ENCODE results near the gene PAPPA2. TPM values are rescaled to one million over a fixed set of nuclear protein-coding genes. Genes with fewer than 3 reads are reported as not detected.

PAPPA2 gene
- total RNA-seq, 2 experiments from 2014 or later: 0.19 TPM; not detected in 1

GRCh38 chr1:176602388-176603004, 139.5 kb downstream of the PAPPA2 start:
- no peak for DNase-seq (ENCODE audit: low spot score)
- no peaks in the 10 kb centered on the region for H3K4me1 ChIP-seq (ENCODE audit: insufficient read depth, low read length, poor library complexity, severe bottlenecking)
- no peaks in the 10 kb centered on the region for H3K36me3 ChIP-seq (ENCODE audit: insufficient read depth, low read length)
- no TSS peak for BruUV-seq (replicated peaks)
- no peaks in the 10 kb centered on the region for H3K9me3 ChIP-seq (ENCODE audit: low read length)
- TF ChIP-seq EZH2phosphoT487 (IDR thresholded peaks at IDR 0.05; ENCODE audit: borderline replicate concordance, low read depth, low read length) (no peak), CTCF (conservative IDR thresholded peaks at IDR 0.05; ENCODE audit: low read length) (no peak)
- H3K27ac ChIP-seq (ENCODE audit: low read depth, low read length, poor library complexity, severe bottlenecking): no peak overlapping the region
- H3K79me2 ChIP-seq (ENCODE audit: insufficient read depth, low read depth, low read length): no peaks in the 10 kb centered on the region
- no peaks in the 10 kb centered on the region for H4K20me1 ChIP-seq (ENCODE audit: insufficient read depth, low read length)
- intact Hi-C loops (cut with micrococcal nuclease; ENCODE audit: unreplicated experiment): no loop called here
- no peak overlapping the region for H3K4me2 ChIP-seq (ENCODE audit: low read length)
- POLR2A ChIA-PET: no interaction called here
- H3K4me3 ChIP-seq (ENCODE audit: low read depth, low read length, poor library complexity, severe bottlenecking): no peak overlapping the region
- no peak overlapping the region for H2AFZ ChIP-seq (ENCODE audit: low read length)
- no peaks in the 10 kb centered on the region for H3K9me2 ChIP-seq (ENCODE audit: insufficient read depth, low read length)
- CTCF ChIA-PET (ENCODE audit: unreplicated experiment): no interaction called here

- Histone ChIP-seq H2AFZ (ENCODE audit: low read length) (no peak overlapping the region), H3K9me3 (ENCODE audit: low read length) (no peaks in the 10 kb centered on the region), H3K36me3 (ENCODE audit: insufficient read depth, low read length) (no peaks in the 10 kb centered on the region), H4K20me1 (ENCODE audit: insufficient read depth, low read length) (no peaks in the 10 kb centered on the region), H3K9me2 (ENCODE audit: insufficient read depth, low read length) (no peaks in the 10 kb centered on the region), H3K4me1 (ENCODE audit: insufficient read depth, low read length, poor library complexity, severe bottlenecking) (no peaks in the 10 kb centered on the region), H3K27ac (ENCODE audit: low read depth, low read length, poor library complexity, severe bottlenecking) (no peak overlapping the region), H3K4me2 (ENCODE audit: low read length) (no peak overlapping the region), H3K4me3 (ENCODE audit: low read depth, low read length, poor library complexity, severe bottlenecking) (no peak overlapping the region), H3K79me2 (ENCODE audit: insufficient read depth, low read depth, low read length) (no peaks in the 10 kb centered on the region)
- DNase-seq (ENCODE audit: low spot score): no peak
- CTCF ChIA-PET (ENCODE audit: unreplicated experiment): no interaction called here
- no peak for TF ChIP-seq EZH2phosphoT487 (IDR thresholded peaks at IDR 0.05; ENCODE audit: borderline replicate concordance, low read depth, low read length)
- TF ChIP-seq CTCF (conservative IDR thresholded peaks at IDR 0.05; ENCODE audit: low read length): no peak
- intact Hi-C loops (cut with micrococcal nuclease; ENCODE audit: unreplicated experiment): no loop called here
- POLR2A ChIA-PET: no interaction called here
- no TSS peak for BruUV-seq (replicated peaks)
These were observed 140.7 kb downstream of the PAPPA2 start for GRCh38 chr1:176603696-176604095.

- H3K4me1 ChIP-seq (ENCODE audit: insufficient read depth, low read length, poor library complexity, severe bottlenecking): no peaks in the 10 kb centered on the region
- H3K4me3 ChIP-seq (ENCODE audit: low read depth, low read length, poor library complexity, severe bottlenecking): no peak overlapping the region
- H3K36me3 ChIP-seq (ENCODE audit: insufficient read depth, low read length): no peaks in the 10 kb centered on the region
- no peaks in the 10 kb centered on the region for H4K20me1 ChIP-seq (ENCODE audit: insufficient read depth, low read length)
- no peaks in the 10 kb centered on the region for H3K9me2 ChIP-seq (ENCODE audit: insufficient read depth, low read length)
- POLR2A ChIA-PET: no interaction called here
- intact Hi-C loops (cut with micrococcal nuclease; ENCODE audit: unreplicated experiment): no loop called here
- TF ChIP-seq CTCF (conservative IDR thresholded peaks at IDR 0.05; ENCODE audit: low read length) (no peak), EZH2phosphoT487 (IDR thresholded peaks at IDR 0.05; ENCODE audit: borderline replicate concordance, low read depth, low read length) (no peak)
- H3K4me2 ChIP-seq (ENCODE audit: low read length): no peak overlapping the region
- DNase-seq (ENCODE audit: low spot score): no peak
- H3K27ac ChIP-seq (ENCODE audit: low read depth, low read length, poor library complexity, severe bottlenecking): no peak overlapping the region
- no peaks in the 10 kb centered on the region for H3K79me2 ChIP-seq (ENCODE audit: insufficient read depth, low read depth, low read length)
- CTCF ChIA-PET (ENCODE audit: unreplicated experiment): no interaction called here
- BruUV-seq (replicated peaks): no TSS peak
- no peak overlapping the region for H2AFZ ChIP-seq (ENCODE audit: low read length)
- H3K9me3 ChIP-seq (ENCODE audit: low read length): no peaks in the 10 kb centered on the region
These were observed 141.5 kb downstream of the PAPPA2 start for GRCh38 chr1:176604461-176604860.

All from OCI-LY7 (cell line).